Measurements from ENCODE around the gene VAMP4.

Gene VAMP4

DNA sequence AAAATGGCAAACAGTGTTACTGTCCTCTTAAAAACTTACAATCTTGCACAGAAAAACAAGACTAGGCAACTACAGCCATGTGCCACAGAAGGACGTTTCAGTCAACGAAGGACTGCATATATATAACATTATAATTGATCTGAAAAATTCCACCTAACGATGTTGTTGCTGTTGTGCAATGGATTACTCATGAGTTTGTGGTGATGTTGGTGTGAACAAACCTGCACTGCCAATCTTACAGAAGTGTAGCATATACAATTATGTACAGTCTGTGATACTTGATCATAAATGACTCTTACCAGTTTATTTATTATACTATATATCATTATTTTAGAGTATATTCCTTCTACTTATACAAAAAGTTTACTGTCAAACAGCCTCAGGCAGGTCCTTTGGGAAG is 6.8 kb upstream of the VAMP4 start:
- Histone ChIP-seq H3K27me3 (ENCODE audit: control insufficient read depth, insufficient read depth, low read length) (no peaks in the 10 kb centered on the region), H3K4me3 (ENCODE audit: low read depth, low read length) (no peak overlapping the region), H3K27ac (no peak overlapping the region), H3K9ac (no peak overlapping the region), H3K36me3 (ENCODE audit: control insufficient read depth, insufficient read depth, low read length) (no peaks in the 10 kb centered on the region), H3K4me1 (peaks cover under 1% of the 10 kb centered on the region), H3K79me2 (no peaks in the 10 kb centered on the region), H3K4me2 (ENCODE audit: low read length) (no peak overlapping the region), H2AFZ (no peak overlapping the region), H3K9me3 (ENCODE audit: control insufficient read depth, low read length) (no peaks in the 10 kb centered on the region)
- TF ChIP-seq, protein P1, sequence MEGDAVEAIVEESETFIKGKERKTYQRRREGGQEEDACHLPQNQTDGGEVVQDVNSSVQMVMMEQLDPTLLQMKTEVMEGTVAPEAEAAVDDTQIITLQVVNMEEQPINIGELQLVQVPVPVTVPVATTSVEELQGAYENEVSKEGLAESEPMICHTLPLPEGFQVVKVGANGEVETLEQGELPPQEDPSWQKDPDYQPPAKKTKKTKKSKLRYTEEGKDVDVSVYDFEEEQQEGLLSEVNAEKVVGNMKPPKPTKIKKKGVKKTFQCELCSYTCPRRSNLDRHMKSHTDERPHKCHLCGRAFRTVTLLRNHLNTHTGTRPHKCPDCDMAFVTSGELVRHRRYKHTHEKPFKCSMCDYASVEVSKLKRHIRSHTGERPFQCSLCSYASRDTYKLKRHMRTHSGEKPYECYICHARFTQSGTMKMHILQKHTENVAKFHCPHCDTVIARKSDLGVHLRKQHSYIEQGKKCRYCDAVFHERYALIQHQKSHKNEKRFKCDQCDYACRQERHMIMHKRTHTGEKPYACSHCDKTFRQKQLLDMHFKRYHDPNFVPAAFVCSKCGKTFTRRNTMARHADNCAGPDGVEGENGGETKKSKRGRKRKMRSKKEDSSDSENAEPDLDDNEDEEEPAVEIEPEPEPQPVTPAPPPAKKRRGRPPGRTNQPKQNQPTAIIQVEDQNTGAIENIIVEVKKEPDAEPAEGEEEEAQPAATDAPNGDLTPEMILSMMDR (IDR thresholded peaks at IDR 0.05) = no peak

DNA sequence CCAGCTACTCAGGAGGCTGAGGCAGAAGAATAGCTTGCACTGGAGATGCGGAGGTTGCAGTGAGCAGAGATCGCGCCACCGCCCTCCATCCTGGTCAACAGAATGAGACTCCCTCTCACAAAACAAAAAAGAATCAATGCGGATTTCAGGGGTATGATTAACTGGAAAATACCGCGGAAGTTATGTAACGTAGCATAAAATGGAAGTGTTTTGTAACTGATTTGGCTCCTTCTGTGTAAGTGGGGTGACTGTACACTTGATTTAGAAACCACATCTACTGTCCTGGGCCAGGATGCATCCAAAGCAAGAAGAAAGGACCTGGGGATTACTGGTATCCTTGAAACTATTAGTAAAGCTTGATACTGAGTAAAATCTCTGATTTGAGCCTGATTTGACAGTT is 3.1 kb upstream of the VAMP4 start:
- TF ChIP-seq, protein P1 (IDR thresholded peaks at IDR 0.05) = no peak
- H3K4me3 ChIP-seq (ENCODE audit: low read depth, low read length) = no peak overlapping the region
- no peak overlapping the region for H3K27ac ChIP-seq

DNA sequence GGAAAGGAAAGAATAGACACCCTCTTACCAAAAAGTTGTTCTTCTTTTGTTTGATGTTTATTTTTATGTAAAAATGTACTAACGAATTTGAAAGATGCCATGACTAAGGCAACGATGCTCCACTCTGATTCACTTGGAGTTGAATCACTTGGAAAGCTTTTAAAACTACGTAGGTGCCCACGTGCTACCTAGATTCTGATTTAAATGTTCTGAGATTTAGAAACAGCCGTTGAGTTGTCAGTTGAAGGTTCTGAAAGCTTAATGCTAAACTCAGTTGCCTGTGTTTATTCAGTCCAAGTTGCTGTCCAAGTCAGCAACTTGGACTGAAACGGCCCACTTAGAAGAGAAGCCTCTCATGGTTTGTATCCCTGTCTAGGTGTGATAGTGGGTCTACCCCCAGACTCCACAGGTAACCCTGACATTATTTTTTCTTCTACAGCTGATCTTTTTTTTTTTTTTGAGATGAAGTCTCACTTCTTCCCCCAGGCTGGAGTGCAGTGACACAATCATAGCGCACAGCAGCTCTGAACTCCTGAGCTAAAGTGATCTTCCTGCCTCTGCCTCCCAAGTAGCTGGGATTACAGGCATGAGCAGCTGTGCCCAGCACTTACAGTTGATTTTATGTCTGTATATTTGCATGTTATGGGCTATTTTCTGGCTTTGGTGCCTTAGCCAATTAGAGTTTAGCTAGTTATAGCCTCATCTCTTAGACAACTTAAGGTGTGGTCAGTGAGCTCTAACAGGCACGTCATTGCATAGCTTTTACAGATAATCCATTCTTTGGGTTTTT is 1.4 kb upstream of the VAMP4 start:
- H3K9ac ChIP-seq = peak overlapping the region; percentile 28
- H3K4me1 ChIP-seq = peaks cover 7% of the 10 kb centered on the region
- peaks cover 2% of the 10 kb centered on the region for H3K79me2 ChIP-seq
- peak overlapping the region; percentile 95 for H3K4me2 ChIP-seq (ENCODE audit: low read length)
- H3K36me3 ChIP-seq (ENCODE audit: control insufficient read depth, insufficient read depth, low read length) = no peaks in the 10 kb centered on the region
- H3K4me3 ChIP-seq (ENCODE audit: low read depth, low read length) = peak overlapping the region; percentile 98
- TF ChIP-seq, protein P1 (IDR thresholded peaks at IDR 0.05) = no peak
- no peaks in the 10 kb centered on the region for H3K9me3 ChIP-seq (ENCODE audit: control insufficient read depth, low read length)
- no peaks in the 10 kb centered on the region for H3K27me3 ChIP-seq (ENCODE audit: control insufficient read depth, insufficient read depth, low read length)
- H3K27ac ChIP-seq = peak overlapping the region; percentile 98
- peak overlapping the region; percentile 97 for H2AFZ ChIP-seq

More for the DNA sequence above, 3.1 kb upstream of the VAMP4 start:
- Histone ChIP-seq H3K4me2 (ENCODE audit: low read length) (no peak overlapping the region), H3K36me3 (ENCODE audit: control insufficient read depth, insufficient read depth, low read length) (no peaks in the 10 kb centered on the region), H3K9me3 (ENCODE audit: control insufficient read depth, low read length) (no peaks in the 10 kb centered on the region), H3K4me1 (peaks cover 7% of the 10 kb centered on the region), H3K79me2 (peaks cover 2% of the 10 kb centered on the region), H3K27me3 (ENCODE audit: control insufficient read depth, insufficient read depth, low read length) (no peaks in the 10 kb centered on the region), H3K9ac (no peak overlapping the region), H2AFZ (no peak overlapping the region)

DNA sequence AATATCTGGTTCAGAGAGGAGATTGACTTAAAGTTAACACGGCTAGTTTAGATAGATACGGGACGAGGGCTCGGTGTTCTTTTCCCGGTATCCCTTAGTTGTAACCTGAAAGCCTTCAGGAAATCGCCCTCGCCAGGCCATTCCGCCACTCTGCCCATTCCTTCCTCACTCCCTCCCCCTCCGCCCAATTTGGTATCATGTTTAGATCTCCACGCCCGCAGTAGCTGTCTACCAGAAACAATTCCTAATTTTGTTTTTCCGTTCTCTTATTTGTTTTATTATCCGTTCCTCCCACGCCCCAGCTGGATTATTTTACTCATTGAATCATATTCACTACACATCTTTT is 685 bp upstream of the VAMP4 start:
- Histone ChIP-seq H3K4me2 (ENCODE audit: low read length) (peak overlapping the region; percentile 95), H3K4me3 (ENCODE audit: low read depth, low read length) (peak overlapping the region; percentile 98), H3K9ac (peak overlapping the region; percentile 67), H3K9me3 (ENCODE audit: control insufficient read depth, low read length) (no peaks in the 10 kb centered on the region), H2AFZ (peak overlapping the region; percentile 97), H3K27me3 (ENCODE audit: control insufficient read depth, insufficient read depth, low read length) (no peaks in the 10 kb centered on the region), H3K4me1 (peaks cover 7% of the 10 kb centered on the region), H3K79me2 (peaks cover 2% of the 10 kb centered on the region), H3K27ac (peak overlapping the region; percentile 98), H3K36me3 (ENCODE audit: control insufficient read depth, insufficient read depth, low read length) (no peaks in the 10 kb centered on the region)
- TF ChIP-seq, protein P1 (IDR thresholded peaks at IDR 0.05) = no peak

Measured in parathyroid adenoma (tissue), 2 donors.